Measurements from ENCODE around the gene ATG2B.

ATG2B gene

GRCh38 chr14:96270565-96271420, 92.3 kb downstream of the ATG2B start:
- no peak for TF ChIP-seq CTCF (IDR thresholded peaks at IDR 0.05; ENCODE audit: insufficient read depth, low read length, missing control alignments)
- ChIA-PET CTCF (interaction anchor here (1.1 to 18.8 kb wide), 7 partner anchors 7 to 271 kb away, joined by 3 to 746 read pairs (median 73); partner anchors contain the start of gene BDKRB1), POLR2A (no interaction called here)
- no peak for DNase-seq (ENCODE audit: low read depth, low spot score)
- no peak overlapping the region for H3K4me3 ChIP-seq (ENCODE audit: low read depth, low read length)

DNA sequence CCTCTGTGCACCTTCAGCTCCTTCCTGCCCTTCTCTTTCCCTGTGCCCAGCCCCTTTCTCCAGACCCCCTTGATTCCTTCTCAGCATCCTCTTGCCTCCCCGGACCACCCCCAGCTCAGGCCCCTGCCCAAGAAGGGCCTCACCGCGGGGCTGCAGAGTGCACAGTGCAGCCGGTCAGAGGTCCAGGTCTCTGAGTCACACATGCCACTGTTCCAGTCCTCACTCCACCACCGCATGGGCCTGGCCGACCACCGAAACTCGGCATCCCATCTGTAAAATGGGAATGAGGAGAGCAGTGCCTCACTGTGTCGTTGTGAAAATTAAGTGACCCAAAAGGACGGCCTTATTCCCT, 93.8 kb downstream of the ATG2B start:
- TF ChIP-seq CTCF (IDR thresholded peaks at IDR 0.05; ENCODE audit: insufficient read depth, low read length, missing control alignments): no peak
- POLR2A ChIA-PET: interaction anchor here (1.0 to 1.4 kb wide), 3 partner anchors 14 to 23 kb away, joined by 3 to 4 read pairs (median 4); partner anchors contain the start of gene BDKRB1
- no peak overlapping the region for H3K4me3 ChIP-seq (ENCODE audit: low read depth, low read length)
- no peak for DNase-seq (ENCODE audit: low read depth, low spot score)
- CTCF ChIA-PET: interaction anchor here (0.9 to 2.7 kb wide), 5 partner anchors 9 to 171 kb away, joined by 3 to 16 read pairs (median 4); no protein-coding TSS in a partner anchor

GRCh38 chr14:96268431-96269358, 94.4 kb downstream of the ATG2B start:
- peak; percentile 88 for DNase-seq (ENCODE audit: low read depth, low spot score)
- ChIA-PET POLR2A (interaction anchor here (1.0 to 1.4 kb wide), 3 partner anchors 13 to 22 kb away, joined by 3 to 4 read pairs (median 4); partner anchors contain the start of gene BDKRB1), CTCF (interaction anchor here (0.9 to 9.0 kb wide), 6 partner anchors 5 to 170 kb away, joined by 3 to 98 read pairs (median 5); no protein-coding TSS in a partner anchor)
- H3K4me3 ChIP-seq (ENCODE audit: low read depth, low read length): no peak overlapping the region
- no peak for TF ChIP-seq CTCF (IDR thresholded peaks at IDR 0.05; ENCODE audit: insufficient read depth, low read length, missing control alignments)

DNA sequence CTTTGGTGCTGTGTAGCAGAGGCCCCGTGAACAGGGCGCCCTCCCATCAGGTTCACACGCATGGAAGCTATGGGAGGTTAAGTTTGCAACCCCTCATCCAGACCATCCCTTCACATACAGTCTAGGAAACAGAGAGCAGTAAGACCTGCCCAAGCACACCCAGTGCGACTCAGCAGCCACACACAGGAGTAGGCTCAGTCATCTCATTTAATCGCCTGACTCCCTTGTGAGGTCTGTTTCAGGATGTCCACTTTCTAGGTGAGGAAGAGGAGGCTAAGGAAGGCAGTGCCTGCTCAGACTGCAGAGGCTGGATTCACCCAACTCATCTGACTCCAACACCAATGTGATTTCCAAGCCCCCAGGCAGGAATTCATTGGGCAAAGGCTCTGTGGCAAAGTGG, 95.2 kb downstream of the ATG2B start:
- H3K4me3 ChIP-seq (ENCODE audit: low read depth, low read length): no peak overlapping the region
- DNase-seq (ENCODE audit: low read depth, low spot score): no peak
- POLR2A ChIA-PET: no interaction called here
- CTCF ChIA-PET: interaction anchor here (2.7 to 9.0 kb wide), 2 partner anchors 6 to 167 kb away, joined by 16 to 98 read pairs; no protein-coding TSS in a partner anchor
- no peak for TF ChIP-seq CTCF (IDR thresholded peaks at IDR 0.05; ENCODE audit: insufficient read depth, low read length, missing control alignments)

- DNase-seq (ENCODE audit: low read depth, low spot score): no peak
Measured at GRCh38 chr14:96267336-96267735, 95.8 kb downstream of the ATG2B start.

More at GRCh38 chr14:96267336-96267735, 95.8 kb downstream of the ATG2B start:
- CTCF ChIA-PET: interaction anchor here (2.7 to 9.0 kb wide), 3 partner anchors 7 to 167 kb away, joined by 16 to 98 read pairs (median 20); partner anchors contain the start of gene BDKRB1
- POLR2A ChIA-PET: no interaction called here
- H3K4me3 ChIP-seq (ENCODE audit: low read depth, low read length): no peak overlapping the region
- TF ChIP-seq CTCF (IDR thresholded peaks at IDR 0.05; ENCODE audit: insufficient read depth, low read length, missing control alignments): no peak

Data from AG04449 (cell line).